Suprapubic skin (tissue), 4 donors: ENCODE measurements around the gene BRD9. TPM values are rescaled to one million over a fixed set of nuclear protein-coding genes. Genes with fewer than 3 reads are reported as not detected.
A peak's percentile ranks its signal among the peaks of the same experiment; 100 is the strongest.

Source experiments
- DNase-seq, 2 donors: peaks; one replicate each; pipeline ENCODE4 v3.0.0-alpha.2; 2019; ENCODE audit warnings: low spot score in 2 of 2
- H3K27ac ChIP-seq: fragments of 200-600 bp; sonication (generic); one replicate; pipeline ENCODE4 v1.5.1; 2019
- H3K27me3 ChIP-seq: fragments of 200-600 bp; sonication (generic); one replicate; pipeline ENCODE4 v1.5.1; 2019
- H3K36me3 ChIP-seq: fragments of 200-600 bp; sonication (generic); one replicate; pipeline ENCODE4 v1.5.1; 2019
- H3K4me1 ChIP-seq: fragments of 200-600 bp; sonication (generic); one replicate; pipeline ENCODE4 v1.5.1; 2019
- H3K4me3 ChIP-seq: fragments of 200-600 bp; sonication (generic); one replicate; pipeline ENCODE4 v1.5.1; 2019; ENCODE audit warnings: mild to moderate bottlenecking
- H3K9me3 ChIP-seq: fragments of 200-600 bp; sonication (generic); one replicate; pipeline ENCODE4 v1.5.1; 2019
- EP300 ChIP-seq: sonication (generic); formaldehyde crosslinking; IDR thresholded peaks from one replicate; pipeline ENCODE4 v1.6.1; 2017; ENCODE audit warnings: antibody characterized with exemption
- POLR2A ChIP-seq, 2 donors: fragments of 450-650 bp; IDR thresholded peaks; one replicate each; pipeline ENCODE4 v1.6.1; 2017; ENCODE audit warnings: antibody characterized with exemption in 2 of 2, mild to moderate bottlenecking in 2 of 2, moderate library complexity in 2 of 2
- POLR2AphosphoS5 ChIP-seq, 3 donors: sonication (generic); formaldehyde crosslinking; IDR thresholded peaks; one replicate each; pipeline ENCODE4 v1.6.1; 2017; ENCODE audit warnings: antibody characterized with exemption in 3 of 3
- WGBS: methylation state at CpG from one replicate; pipeline ENCODE4 v1.1.5; 2018; 5-methylcytosine and 5-hydroxymethylcytosine counted together
- total RNA-seq, 4 donors: library from RNA; depleted of rRNA; stranded (reverse); fragments of >200 nt; gene quantifications; one replicate each; pipeline ENCODE4 v1.1.0, GENCODE V29; 2016
- TF ChIP-seq, protein P1 (sequence below), 2 donors: fragments of 200-600 bp in 1 of 2; fragments of 450-650 bp in 1 of 2; sonication (generic) in 1 of 2; IDR thresholded peaks; one replicate each; pipeline ENCODE4 v1.5.1; 2016 to 2019; ENCODE audit warnings: antibody characterized with exemption in 2 of 2, mild to moderate bottlenecking in 1 of 2, moderate library complexity in 1 of 2

BRD9 gene
- total RNA-seq, 4 donors from 2014 or later = 25.2 to 73.0 (median 38.8) TPM

DNA sequence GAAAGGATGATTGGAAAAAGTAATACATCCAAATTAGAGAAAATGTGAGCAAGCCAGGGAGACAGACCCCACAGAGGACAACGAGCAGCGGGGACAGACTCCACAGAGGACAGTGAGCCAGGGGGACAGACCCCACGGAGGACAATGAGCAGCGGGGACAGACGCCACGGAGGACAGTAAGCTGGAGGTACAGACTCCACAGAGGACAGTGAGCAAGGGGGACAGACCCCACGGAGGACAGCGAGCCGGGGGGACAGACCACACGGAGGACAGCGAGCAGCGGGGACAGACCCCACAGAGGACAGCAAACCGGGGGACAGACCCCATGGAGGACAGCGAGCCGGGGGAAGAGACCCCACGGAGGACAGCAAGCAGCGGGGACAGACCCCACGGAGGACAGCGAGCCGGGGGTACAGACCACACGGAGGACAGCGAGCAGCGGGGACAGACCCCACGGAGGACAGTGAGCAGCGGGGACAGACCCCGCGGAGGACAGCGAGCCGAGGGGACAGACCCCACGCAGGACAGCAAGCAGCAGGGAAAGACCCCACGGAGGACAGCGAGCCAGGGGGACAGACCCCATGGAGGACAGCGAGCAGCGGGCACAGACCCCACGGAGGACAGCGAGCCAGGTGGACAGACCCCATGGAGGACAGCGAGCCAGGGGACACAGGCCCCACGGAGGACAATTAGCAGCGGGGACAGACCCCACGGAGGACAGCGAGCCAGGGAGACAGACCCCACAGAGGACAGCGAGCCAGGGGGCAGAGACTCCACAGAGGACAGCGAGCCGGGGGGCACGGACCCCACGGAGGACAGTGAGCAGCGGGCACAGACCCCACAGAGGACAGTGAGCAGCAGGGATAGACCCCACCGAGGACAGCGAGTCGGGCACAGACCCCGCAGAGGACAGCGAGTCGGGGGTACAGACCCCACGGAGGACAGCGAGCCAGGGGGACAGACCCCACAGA lies 39.9 kb downstream of the BRD9 start:
- no peaks in the 10 kb centered on the region for H3K9me3 ChIP-seq
- no peak overlapping the region for H3K27ac ChIP-seq
- H3K36me3 ChIP-seq = no peaks in the 10 kb centered on the region
- H3K27me3 ChIP-seq = peaks cover 49% of the 10 kb centered on the region
- TF ChIP-seq EP300 (no peak), POLR2A (IDR thresholded peaks at IDR 0.05) (no peak), POLR2AphosphoS5 (IDR thresholded peaks at IDR 0.05) (no peak)
- TF ChIP-seq, protein P1, sequence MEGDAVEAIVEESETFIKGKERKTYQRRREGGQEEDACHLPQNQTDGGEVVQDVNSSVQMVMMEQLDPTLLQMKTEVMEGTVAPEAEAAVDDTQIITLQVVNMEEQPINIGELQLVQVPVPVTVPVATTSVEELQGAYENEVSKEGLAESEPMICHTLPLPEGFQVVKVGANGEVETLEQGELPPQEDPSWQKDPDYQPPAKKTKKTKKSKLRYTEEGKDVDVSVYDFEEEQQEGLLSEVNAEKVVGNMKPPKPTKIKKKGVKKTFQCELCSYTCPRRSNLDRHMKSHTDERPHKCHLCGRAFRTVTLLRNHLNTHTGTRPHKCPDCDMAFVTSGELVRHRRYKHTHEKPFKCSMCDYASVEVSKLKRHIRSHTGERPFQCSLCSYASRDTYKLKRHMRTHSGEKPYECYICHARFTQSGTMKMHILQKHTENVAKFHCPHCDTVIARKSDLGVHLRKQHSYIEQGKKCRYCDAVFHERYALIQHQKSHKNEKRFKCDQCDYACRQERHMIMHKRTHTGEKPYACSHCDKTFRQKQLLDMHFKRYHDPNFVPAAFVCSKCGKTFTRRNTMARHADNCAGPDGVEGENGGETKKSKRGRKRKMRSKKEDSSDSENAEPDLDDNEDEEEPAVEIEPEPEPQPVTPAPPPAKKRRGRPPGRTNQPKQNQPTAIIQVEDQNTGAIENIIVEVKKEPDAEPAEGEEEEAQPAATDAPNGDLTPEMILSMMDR (IDR thresholded peaks at IDR 0.05) = no peak
- 87% methylated on average over 46 of the region's 55 CpGs for WGBS
- DNase-seq = peak; percentile 55 to 72
- H3K4me1 ChIP-seq = peaks cover 20% of the 10 kb centered on the region
- H3K4me3 ChIP-seq = no peak overlapping the region

DNA sequence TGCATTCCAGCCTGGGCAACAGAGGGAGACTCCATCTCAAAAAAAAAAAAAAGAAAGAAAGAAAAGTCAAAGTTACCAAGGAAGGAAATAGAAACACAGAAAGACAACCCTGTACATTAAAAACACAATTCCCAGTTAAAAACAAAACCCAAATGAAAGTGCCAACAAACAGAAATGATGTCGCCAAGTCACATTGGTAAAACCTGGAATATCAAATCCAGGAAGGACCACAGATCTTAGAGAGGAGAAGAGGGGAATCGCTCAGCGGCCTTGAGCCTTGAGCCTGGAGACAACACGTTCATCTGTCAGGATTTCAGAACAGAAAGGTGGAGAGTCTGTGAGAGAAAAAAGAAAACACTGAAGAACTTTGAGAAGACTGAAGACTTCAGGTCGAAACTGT lies 40.6 kb downstream of the BRD9 start:
- H3K27me3 ChIP-seq = peaks cover 49% of the 10 kb centered on the region
- 39% methylated on average over 5 of the region's 5 CpGs for WGBS
- no peak for DNase-seq
- no peak overlapping the region for H3K4me3 ChIP-seq
- no peak overlapping the region for H3K27ac ChIP-seq
- TF ChIP-seq, protein P1 (IDR thresholded peaks at IDR 0.05) = no peak
- TF ChIP-seq EP300 (no peak), POLR2A (IDR thresholded peaks at IDR 0.05) (no peak), POLR2AphosphoS5 (IDR thresholded peaks at IDR 0.05) (no peak)
- no peaks in the 10 kb centered on the region for H3K9me3 ChIP-seq
- peaks cover 20% of the 10 kb centered on the region for H3K4me1 ChIP-seq
- no peaks in the 10 kb centered on the region for H3K36me3 ChIP-seq

DNA sequence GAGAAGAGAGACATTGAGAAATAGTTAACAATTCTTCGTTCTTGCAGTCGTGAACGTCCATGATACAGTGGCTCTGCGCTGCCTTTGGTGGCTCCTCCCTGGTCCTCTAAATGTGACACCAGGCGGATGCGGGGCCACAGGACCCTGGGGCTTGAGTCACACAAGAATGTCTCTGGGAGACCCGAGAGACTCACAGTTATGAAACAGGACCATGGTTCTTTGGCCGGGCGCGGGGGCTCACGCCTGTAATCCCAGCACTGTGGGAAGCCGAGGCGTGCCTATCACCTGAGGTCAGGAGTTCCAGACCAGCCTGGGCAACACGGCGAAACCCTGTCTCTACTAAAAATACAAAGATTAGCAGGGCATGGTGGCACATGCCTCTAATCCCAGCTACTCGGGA lies 41.0 kb downstream of the BRD9 start:
- TF ChIP-seq POLR2AphosphoS5 (IDR thresholded peaks at IDR 0.05) = no peak
- no peak for TF ChIP-seq POLR2A (IDR thresholded peaks at IDR 0.05)
- TF ChIP-seq, protein P1 (IDR thresholded peaks at IDR 0.05) = no peak
- TF ChIP-seq EP300 = no peak
- 65% methylated on average over 16 of the region's 16 CpGs for WGBS
- H3K4me1 ChIP-seq = peaks cover 20% of the 10 kb centered on the region

DNA sequence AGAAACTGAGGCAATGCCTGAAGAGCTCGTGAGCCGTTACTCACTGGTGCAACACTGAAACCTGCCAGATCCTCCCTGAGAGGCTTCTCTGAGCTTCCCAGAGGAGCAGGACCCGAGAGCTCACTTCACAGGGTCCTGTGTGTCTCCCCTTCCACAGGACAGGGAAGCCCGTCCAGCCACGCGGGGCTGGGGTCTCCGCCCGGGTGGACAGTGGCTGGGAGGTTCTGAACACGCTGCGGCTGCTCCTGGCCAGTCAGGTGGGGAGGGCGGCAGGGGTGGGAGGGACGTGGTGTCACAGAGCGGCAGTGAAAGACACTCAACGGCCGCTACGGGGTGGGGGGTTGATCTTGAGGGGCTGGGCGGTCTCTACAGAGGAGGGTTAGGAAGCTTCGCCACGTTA lies 41.5 kb downstream of the BRD9 start:
- Histone ChIP-seq H3K27me3 (peaks cover 49% of the 10 kb centered on the region), H3K9me3 (no peaks in the 10 kb centered on the region), H3K4me1 (peaks cover 20% of the 10 kb centered on the region), H3K4me3 (no peak overlapping the region), H3K27ac (no peak overlapping the region), H3K36me3 (no peaks in the 10 kb centered on the region)
- WGBS = 61% methylated on average over 16 of the region's 19 CpGs
- TF ChIP-seq POLR2AphosphoS5 (IDR thresholded peaks at IDR 0.05) (no peak), POLR2A (IDR thresholded peaks at IDR 0.05) (no peak), EP300 (no peak)
- TF ChIP-seq, protein P1 (IDR thresholded peaks at IDR 0.05) = no peak
- peak; percentile 66 for DNase-seq

More for the DNA sequence above, 41.0 kb downstream of the BRD9 start:
- no peaks in the 10 kb centered on the region for H3K9me3 ChIP-seq
- H3K27me3 ChIP-seq = peaks cover 49% of the 10 kb centered on the region
- peak; percentile 50 to 69 for DNase-seq
- H3K27ac ChIP-seq = no peak overlapping the region
- H3K4me3 ChIP-seq = no peak overlapping the region
- no peaks in the 10 kb centered on the region for H3K36me3 ChIP-seq

DNA sequence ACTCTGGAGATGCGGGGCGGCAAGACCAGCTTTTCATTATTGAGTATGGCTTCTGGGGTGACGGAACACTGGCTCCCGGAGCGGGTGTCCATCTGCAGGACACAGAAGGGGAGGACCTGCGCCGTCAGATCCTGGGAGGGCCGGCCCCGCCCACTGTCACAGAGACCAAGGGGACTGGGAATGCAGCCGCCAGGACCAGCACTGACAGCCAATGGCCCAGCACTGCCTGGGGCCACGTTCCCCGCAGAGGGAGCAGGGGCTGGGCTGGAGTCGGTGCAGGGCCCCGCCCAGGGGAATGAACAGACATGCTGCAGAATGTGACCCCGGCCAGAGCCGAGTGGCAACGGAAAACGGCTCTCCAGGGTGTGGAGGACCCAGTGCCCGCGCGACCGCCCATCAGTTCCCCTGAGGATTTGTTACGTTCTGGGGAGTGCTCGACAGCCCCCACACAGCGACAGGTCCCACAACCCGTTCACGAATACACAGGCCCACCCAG lies 42.0 kb downstream of the BRD9 start, which contains the start of gene ZDHHC11:
TSS of gene ZDHHC11 (minus strand) at position 476 of the 496 bp plus-strand sequence. CDS start at position 92, 384 bp downstream.
- peak; percentile 56 to 79 for DNase-seq
- Histone ChIP-seq H3K36me3 (no peaks in the 10 kb centered on the region), H3K27me3 (peaks cover 49% of the 10 kb centered on the region), H3K9me3 (no peaks in the 10 kb centered on the region), H3K4me3 (peak within 1 kb of the TSS; percentile 27), H3K27ac (no peak within 1 kb of the TSS), H3K4me1 (peaks cover 20% of the 10 kb centered on the region)
- TF ChIP-seq POLR2A (IDR thresholded peaks at IDR 0.05) (no peak), POLR2AphosphoS5 (IDR thresholded peaks at IDR 0.05) (no peak), EP300 (no peak)
- TF ChIP-seq, protein P1 (IDR thresholded peaks at IDR 0.05) = no peak
- 43% methylated on average over 11 of the region's 27 CpGs for WGBS
